Kidney (tissue), 14 donors: Measurements from ENCODE around the gene CACNB4. TPM values are rescaled to one million over a fixed set of nuclear protein-coding genes. Genes with fewer than 3 reads are reported as not detected.
A peak's percentile ranks its signal among the peaks of the same experiment; 100 is the strongest.
"Not testable (repeated sequence)": the region's sequence is repeated elsewhere in the genome, so short reads cannot be mapped to it uniquely, and the experiment has no call there.

Source experiments
- DNase-seq, 5 donors: peaks; one replicate each; pipeline ENCODE4 v3.0.0-alpha.2; 2013 to 2020
- FAIRE-seq: peaks from 2 replicates; lab custom pipeline; 2012; peaks lifted over from hg19 to GRCh38; lab: Jason Lieb, UNC
- H3K27ac ChIP-seq, 2 donors: one replicate each; pipeline ENCODE4 v1.7.0; 2013; ENCODE audit warnings: low read depth in 2 of 2, low read length in 2 of 2, inconsistent platforms in 1 of 2
- H3K27me3 ChIP-seq: one replicate; pipeline ENCODE4 v1.7.1; 2013; ENCODE audit warnings: low read length, inconsistent platforms; ENCODE audit not compliant: control insufficient read depth, insufficient read depth
- H3K36me3 ChIP-seq, 3 donors: one replicate each; pipeline versions ENCODE4 v1.7.0 to v1.7.1; 2013; ENCODE audit warnings: low read length in 3 of 3, control low read depth in 1 of 3, inconsistent platforms in 1 of 3; ENCODE audit not compliant: insufficient read depth in 3 of 3, control insufficient read depth in 2 of 3
- H3K4me1 ChIP-seq, 3 donors: one replicate each; pipeline versions ENCODE4 v1.7.0 to v1.7.1; 2013; ENCODE audit warnings: low read length in 3 of 3, inconsistent platforms in 1 of 3, low read depth in 1 of 3; ENCODE audit not compliant: control insufficient read depth in 2 of 3, insufficient read depth in 2 of 3
- H3K4me3 ChIP-seq, 3 donors: one replicate each; pipeline versions ENCODE4 v1.7.0 to v1.8.1; 2013; ENCODE audit warnings: low read length in 3 of 3, control low read depth in 1 of 3, inconsistent platforms in 1 of 3
- H3K9ac ChIP-seq, 3 donors: one replicate each; pipeline versions ENCODE4 v1.7.0 to v1.7.1; 2013; ENCODE audit warnings: low read length in 3 of 3, control low read depth in 1 of 3, inconsistent platforms in 1 of 3
- H3K9me3 ChIP-seq, 3 donors: one replicate each; pipeline versions ENCODE4 v1.7.0 to v1.7.1; 2013; ENCODE audit warnings: low read length in 3 of 3, control low read depth in 1 of 3, inconsistent platforms in 1 of 3; ENCODE audit not compliant: control insufficient read depth in 2 of 3, insufficient read depth in 1 of 3
- intact Hi-C: fragments of 100-400 bp; cut with DNase I; formaldehyde crosslinking; loops from one replicate; pipeline ENCODE4 v1.11.1; 2022
- polyA plus RNA-seq: library from polyadenylated mRNA; stranded (reverse); fragments of 350-450 nt; fragmentation: Illumina TruSeq; extraction: RNeasy Lipid Tissue Mini Kit (QIAGEN cat#74804); gene quantifications from one replicate; pipeline ENCODE4 v1.2.3, GENCODE V29; 2014; ENCODE audit warnings: low read depth, low replicate concordance; ENCODE audit not compliant: insufficient read depth
- total RNA-seq: library from RNA; stranded (reverse); fragmentation: NEBNext Ultra II Directional; extraction: Animal tissue kit (Norgen Biotek cat#: 25700); gene quantifications from one replicate; pipeline ENCODE4 v1.2.1, GENCODE V29; 2021
- TF ChIP-seq, protein P1 (sequence below): IDR thresholded peaks from 3 replicates; pipeline ENCODE4 v1.5.1; 2012; ENCODE audit warnings: mild to moderate bottlenecking, moderate library complexity, borderline replicate concordance; ENCODE audit not compliant: insufficient read depth; ENCODE audit errors: extremely low read depth
- donor health status: control.
- donor health status: control.
- donor health status: control.
- donor health status: control.
- donor health status: control.
- donor health status: DM: yes; HTN: yes; CAD: no.
- donor health status: Normal renal cell carcinoma (clear cell type).

The CACNB4 gene
- total and polyA plus RNA-seq, 2 donors from 2014 or later: 1.3 to 2.2 TPM

DNA sequence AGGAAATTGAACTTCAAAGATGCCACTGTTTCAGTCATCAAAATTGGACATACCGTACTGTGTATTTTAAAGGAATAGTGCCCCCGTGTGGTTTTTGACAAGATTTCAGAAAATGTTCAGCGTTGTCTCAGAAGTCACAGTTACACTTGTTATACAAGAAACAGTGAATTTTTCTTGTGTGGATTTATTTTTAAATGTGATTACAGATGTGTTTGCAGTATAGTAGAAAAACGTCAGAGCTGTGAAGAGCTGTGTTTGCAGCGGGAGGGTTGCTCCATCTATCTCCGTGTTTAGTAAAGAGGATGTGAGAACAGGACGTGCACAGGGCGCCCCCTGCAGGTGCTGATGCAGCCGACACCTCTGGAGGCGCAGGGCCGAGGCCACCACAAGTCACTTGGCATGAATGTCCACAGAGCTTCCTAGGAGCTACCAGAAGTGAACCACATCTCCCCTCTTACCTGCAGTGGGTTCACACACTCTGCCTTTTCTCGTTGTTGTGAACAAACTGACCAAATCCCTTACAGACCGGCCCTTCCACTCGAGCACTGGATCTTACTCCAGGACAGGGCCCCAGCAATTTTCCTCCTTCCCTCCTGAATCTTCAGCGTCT, 73.1 kb downstream of the CACNB4 start:
- peak overlapping the region in 1 of 3 donors; percentile 28 for H3K9ac ChIP-seq
- no peak overlapping the region for H3K27ac ChIP-seq
- no peaks in the 10 kb centered on the region for H3K36me3 ChIP-seq
- H3K4me1 ChIP-seq: peaks cover 0 to 7% (median 0%) of the 10 kb centered on the region in 3 donors
- DNase-seq: peak; percentile 80 to 90 (median 86)
- TF ChIP-seq, protein P1, sequence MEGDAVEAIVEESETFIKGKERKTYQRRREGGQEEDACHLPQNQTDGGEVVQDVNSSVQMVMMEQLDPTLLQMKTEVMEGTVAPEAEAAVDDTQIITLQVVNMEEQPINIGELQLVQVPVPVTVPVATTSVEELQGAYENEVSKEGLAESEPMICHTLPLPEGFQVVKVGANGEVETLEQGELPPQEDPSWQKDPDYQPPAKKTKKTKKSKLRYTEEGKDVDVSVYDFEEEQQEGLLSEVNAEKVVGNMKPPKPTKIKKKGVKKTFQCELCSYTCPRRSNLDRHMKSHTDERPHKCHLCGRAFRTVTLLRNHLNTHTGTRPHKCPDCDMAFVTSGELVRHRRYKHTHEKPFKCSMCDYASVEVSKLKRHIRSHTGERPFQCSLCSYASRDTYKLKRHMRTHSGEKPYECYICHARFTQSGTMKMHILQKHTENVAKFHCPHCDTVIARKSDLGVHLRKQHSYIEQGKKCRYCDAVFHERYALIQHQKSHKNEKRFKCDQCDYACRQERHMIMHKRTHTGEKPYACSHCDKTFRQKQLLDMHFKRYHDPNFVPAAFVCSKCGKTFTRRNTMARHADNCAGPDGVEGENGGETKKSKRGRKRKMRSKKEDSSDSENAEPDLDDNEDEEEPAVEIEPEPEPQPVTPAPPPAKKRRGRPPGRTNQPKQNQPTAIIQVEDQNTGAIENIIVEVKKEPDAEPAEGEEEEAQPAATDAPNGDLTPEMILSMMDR: peak; percentile 83
- peak overlapping the region; percentile 54 to 59 (median 54) for H3K4me3 ChIP-seq
- no peaks in the 10 kb centered on the region for H3K9me3 ChIP-seq
- no peaks in the 10 kb centered on the region for H3K27me3 ChIP-seq
- intact Hi-C loops: no loop called here
- FAIRE-seq: peak; percentile 79

DNA sequence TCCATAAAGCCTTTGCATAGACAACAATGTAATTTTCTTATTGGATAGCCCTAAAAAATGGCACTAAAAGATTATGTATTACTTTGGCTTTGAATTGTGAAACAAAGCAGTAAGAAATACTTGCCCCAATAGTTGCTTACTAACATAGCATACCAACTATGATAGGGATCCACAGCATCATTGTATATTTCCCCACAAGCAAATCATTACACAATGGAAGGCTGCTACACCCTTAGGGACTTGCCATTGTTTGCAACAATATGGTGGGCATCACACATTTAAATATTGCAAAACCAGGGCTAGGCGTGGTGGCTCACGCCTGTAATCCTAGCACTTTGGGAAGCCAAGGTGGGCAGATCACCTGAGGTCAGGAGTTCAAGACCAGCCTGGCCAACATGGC, 74.4 kb downstream of the CACNB4 start:
- TF ChIP-seq, protein P1: no peak
- Histone ChIP-seq H3K9ac (no peak overlapping the region), H3K27me3 (no peaks in the 10 kb centered on the region), H3K36me3 (no peaks in the 10 kb centered on the region), H3K4me3 (no peak overlapping the region), H3K4me1 (peaks cover 0 to 7% (median 0%) of the 10 kb centered on the region in 3 donors), H3K9me3 (no peaks in the 10 kb centered on the region), H3K27ac (no peak overlapping the region)
- intact Hi-C loops: no loop called here
- DNase-seq (no peak), FAIRE-seq (no peak)

DNA sequence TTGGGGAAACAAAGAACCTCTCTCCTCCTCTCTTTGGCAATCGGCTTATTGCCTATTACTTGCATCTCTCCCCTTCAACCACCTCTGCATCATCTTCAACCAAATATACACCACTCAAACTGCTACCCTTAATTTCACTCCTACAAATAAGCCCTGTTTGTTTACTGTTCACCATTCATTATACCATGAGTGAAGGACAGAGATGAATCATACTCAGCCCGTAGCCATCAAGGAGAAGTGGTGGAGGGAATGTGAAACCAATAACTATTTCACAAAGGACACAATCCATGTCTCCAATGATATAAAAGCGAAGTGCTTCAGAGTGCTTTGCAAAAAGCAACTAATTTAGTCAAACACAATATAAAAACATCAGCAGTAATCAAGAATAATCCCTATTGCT, 76.8 kb downstream of the CACNB4 start:
- H3K27me3 ChIP-seq: no peaks in the 10 kb centered on the region
- intact Hi-C loops: no loop called here
- no peak for DNase-seq
- H3K4me1 ChIP-seq: no peaks in the 10 kb centered on the region
- no peak overlapping the region for H3K27ac ChIP-seq
- FAIRE-seq: no peak
- no peaks in the 10 kb centered on the region for H3K36me3 ChIP-seq
- H3K4me3 ChIP-seq: no peak overlapping the region
- no peaks in the 10 kb centered on the region for H3K9me3 ChIP-seq
- TF ChIP-seq, protein P1: no peak
- no peak overlapping the region for H3K9ac ChIP-seq

DNA sequence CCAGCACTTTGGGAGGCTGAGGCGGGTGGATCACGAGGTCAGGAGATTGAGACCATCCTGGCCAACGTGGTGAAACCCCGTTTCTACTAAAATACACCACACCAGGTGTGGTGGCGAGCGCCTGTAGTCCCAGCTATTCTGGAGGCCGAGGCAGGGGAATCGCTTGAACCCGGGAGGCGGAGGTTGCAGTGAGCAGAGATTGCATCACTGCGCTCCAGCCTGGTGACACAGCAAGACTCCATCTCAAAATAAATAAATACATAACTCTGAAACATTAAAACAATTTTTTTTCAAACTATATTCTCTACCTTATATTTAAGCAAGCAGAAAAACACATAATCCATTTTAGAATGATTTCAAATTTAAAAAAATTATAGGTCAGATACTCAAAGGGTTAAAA, 77.8 kb downstream of the CACNB4 start:
- H3K36me3 ChIP-seq, H3K9ac ChIP-seq, DNase-seq, H3K27me3 ChIP-seq, FAIRE-seq, H3K4me1 ChIP-seq, intact Hi-C loops, H3K4me3 ChIP-seq, H3K9me3 ChIP-seq, H3K27ac ChIP-seq: not testable (repeated sequence)
